Activated T-cell treated with anti-CD3 and anti-CD28 coated beads, Interleukin-2, amount 50 U/mL, for 4 hours (primary cell): ENCODE measurements around the gene NAT14. TPM values are rescaled to one million over a fixed set of nuclear protein-coding genes. Genes with fewer than 3 reads are reported as not detected.
A peak's percentile ranks its signal among the peaks of the same experiment; 100 is the strongest.

Experiments used
- ATAC-seq, 2 donors: fragments of 200-7000 bp; cut with Tn5 transposase; one replicate each; pipeline ENCODE4 v1.10.0; 2021
- DNase-seq: peaks from one replicate; pipeline ENCODE4 v3.0.0-alpha.2; 2020
- H3K27me3 Mint-ChIP-seq: one replicate; pipeline ENCODE4 v1.8.0; 2021; ENCODE audit warnings: low read depth, mixed read lengths
- H3K36me3 Mint-ChIP-seq: one replicate; pipeline ENCODE4 v1.8.0; 2022; ENCODE audit warnings: mixed read lengths; ENCODE audit not compliant: insufficient read depth
- H3K4me1 Mint-ChIP-seq: one replicate; pipeline ENCODE4 v1.8.0; 2021; ENCODE audit warnings: low read depth, mixed read lengths
- H3K4me3 Mint-ChIP-seq: one replicate; pipeline ENCODE4 v1.8.0; 2021; ENCODE audit warnings: mild to moderate bottlenecking, moderate library complexity, mixed read lengths
- H3K9me3 Mint-ChIP-seq: one replicate; pipeline ENCODE4 v1.8.0; 2021; ENCODE audit warnings: mixed read lengths
- total RNA-seq, 3 donors: library from RNA; stranded (reverse); gene quantifications; one replicate each; pipeline ENCODE4 v1.2.1, GENCODE V29; 2021

NAT14 gene
- total RNA-seq, 3 donors from 2014 or later, result 16.0 to 23.4 (median 17.6) TPM

DNA sequence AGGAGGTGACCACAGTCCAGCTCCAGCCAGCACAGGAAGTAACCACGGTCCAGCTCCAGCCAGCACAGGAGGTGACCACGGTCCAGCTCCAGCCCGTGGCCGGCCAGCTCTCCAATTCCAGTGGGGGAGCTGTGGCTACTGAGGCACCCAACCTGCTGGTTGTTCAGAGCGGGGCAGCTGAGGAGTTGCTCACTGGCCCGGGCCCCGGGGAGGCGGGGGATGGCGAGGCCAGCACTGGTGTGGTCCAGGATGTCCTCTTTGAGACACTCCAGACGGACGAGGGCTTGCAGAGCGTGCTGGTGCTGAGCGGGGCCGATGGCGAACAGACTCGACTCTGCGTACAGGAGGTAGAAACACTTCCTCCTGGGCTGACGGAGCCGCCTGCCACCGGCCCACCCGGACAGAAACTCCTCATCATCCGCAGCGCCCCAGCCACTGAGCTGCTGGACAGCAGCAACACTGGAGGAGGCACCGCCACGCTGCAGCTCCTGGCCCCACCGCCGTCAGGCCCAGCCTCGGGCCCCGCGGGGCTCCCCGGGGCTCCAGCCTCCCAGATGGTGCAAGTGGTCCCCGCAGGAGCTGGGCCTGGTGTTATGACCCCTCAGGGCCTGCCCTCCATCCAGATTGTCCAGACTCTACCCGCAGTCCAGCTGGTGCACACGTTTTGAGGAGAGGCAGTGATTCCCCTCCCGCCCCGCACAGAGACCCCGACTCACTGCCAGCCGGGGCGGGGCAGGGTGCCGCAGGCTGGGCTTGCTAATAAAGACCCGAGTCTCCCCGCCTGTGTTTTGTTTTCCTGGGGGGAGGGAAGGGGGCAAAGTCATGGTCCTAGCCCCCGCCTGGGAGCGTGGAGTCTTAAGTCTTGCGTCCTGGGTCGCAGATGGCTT, 1.0 kb upstream of the NAT14 start:
- H3K4me3 Mint-ChIP-seq, result peak overlapping the region; percentile 79
- H3K4me1 Mint-ChIP-seq, result peaks cover 26% of the 10 kb centered on the region
- H3K27me3 Mint-ChIP-seq, result no peaks in the 10 kb centered on the region

GRCh38 chr19:55485439-55486011, 537 bp downstream of the NAT14 start:
- H3K4me1 Mint-ChIP-seq, result peaks cover 15% of the 10 kb centered on the region
- ATAC-seq (peak in 1 of 2 donors; percentile 4), DNase-seq (no peak)
- H3K27me3 Mint-ChIP-seq, result no peaks in the 10 kb centered on the region
- H3K4me3 Mint-ChIP-seq, result peak overlapping the region; percentile 79
- H3K9me3 Mint-ChIP-seq, result no peaks in the 10 kb centered on the region
- H3K36me3 Mint-ChIP-seq, result peaks cover 2% of the 10 kb centered on the region

More for the DNA sequence above, 1.0 kb upstream of the NAT14 start:
- ATAC-seq (no peak), DNase-seq (no peak)
- Mint-ChIP-seq H3K9me3 (no peaks in the 10 kb centered on the region), H3K36me3 (peaks cover 2% of the 10 kb centered on the region)

DNA sequence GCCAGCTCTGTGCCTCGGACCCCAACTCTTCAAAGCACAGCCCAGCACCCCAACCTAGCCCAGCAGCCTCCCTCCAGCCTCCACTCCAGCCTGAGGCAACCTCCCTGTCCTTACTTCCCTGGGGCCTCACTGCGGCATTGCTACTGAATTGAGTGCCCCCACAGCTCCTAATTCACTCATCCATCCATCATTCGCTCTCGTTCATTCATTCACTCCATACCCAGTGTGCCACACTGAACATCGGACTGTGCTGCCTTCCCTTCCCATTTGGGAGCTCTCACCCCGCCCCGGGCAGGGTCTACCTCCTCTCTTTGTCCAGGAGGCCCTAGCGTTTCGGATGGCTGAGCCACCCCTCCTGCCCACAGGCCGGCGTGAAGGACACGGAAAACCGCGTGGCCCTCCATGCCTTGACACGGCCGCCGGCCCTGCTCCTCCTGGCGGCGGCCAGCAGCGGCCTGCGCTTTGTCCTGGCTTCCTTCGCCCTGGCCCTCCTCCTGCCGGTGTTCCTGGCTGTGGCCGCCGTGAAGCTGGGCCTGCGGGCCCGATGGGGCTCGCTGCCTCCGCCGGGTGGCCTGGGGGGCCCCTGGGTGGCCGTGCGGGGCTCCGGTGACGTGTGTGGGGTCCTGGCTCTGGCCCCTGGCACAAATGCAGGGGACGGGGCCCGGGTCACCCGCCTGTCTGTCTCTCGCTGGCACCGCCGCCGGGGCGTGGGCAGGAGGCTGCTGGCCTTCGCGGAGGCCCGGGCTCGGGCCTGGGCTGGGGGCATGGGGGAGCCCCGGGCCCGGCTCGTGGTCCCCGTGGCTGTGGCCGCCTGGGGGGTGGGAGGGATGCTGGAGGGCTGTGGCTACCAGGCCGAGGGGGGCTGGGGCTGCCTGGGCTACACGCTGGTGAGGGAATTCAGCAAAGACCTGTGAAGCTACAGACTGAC, 1.3 kb downstream of the NAT14 start:
- H3K9me3 Mint-ChIP-seq, result no peaks in the 10 kb centered on the region
- peaks cover 1% of the 10 kb centered on the region for H3K36me3 Mint-ChIP-seq
- peak overlapping the region; percentile 76 for H3K4me3 Mint-ChIP-seq
- no peak for ATAC-seq
- H3K27me3 Mint-ChIP-seq, result no peaks in the 10 kb centered on the region
- DNase-seq, result no peak
- peaks cover 15% of the 10 kb centered on the region for H3K4me1 Mint-ChIP-seq

DNA sequence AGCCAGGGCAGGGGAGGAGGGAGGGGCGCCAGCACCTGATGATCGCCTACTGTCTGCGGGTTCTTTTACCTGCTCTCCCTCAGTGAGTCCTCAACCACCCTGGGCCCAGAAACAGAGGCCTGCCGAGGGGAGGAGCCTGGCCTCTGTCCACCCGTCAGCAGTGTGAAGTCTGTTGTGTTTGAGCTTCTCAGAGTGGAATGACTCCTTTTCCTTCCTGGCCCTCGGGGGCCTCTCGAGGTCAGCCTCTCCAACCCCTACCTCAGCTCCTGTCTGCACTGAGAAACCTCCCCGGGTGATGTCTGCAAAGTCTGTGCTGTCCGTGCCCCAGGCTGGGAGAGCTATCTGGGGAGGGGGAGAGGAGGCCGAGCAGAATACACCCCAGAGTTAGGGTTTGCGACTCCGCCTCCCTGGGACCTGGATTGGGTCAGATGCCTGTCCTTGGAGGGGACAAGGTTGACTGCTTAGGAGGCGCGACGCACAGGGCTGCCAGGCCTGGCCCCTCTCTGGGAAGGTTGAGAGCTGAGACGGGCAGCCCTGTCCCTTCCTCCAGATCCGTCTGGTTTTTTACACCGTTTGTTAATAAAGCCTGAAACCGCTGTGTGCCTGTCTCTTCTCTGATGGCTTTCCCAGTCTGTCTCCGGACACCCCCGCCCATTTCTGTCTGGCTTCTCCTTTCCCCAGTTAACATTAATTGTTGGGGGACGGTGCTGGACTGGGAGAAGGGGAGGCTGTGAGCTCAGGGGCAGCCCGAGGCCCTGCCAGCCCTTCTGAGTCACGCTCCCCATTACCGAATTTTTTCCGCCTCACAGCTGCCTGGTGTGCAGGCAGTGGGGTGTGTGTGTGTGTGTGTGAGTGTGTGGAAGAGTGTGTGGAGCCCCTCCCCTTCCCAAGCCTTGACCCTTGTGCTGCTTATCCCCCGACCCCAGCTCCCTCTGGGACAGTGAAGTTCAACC, 2.3 kb downstream of the NAT14 start:
- Mint-ChIP-seq H3K4me1 (peaks cover 15% of the 10 kb centered on the region), H3K27me3 (peaks cover 2% of the 10 kb centered on the region), H3K4me3 (peak overlapping the region; percentile 64), H3K36me3 (no peaks in the 10 kb centered on the region), H3K9me3 (no peaks in the 10 kb centered on the region)
- peak; percentile 36 for ATAC-seq
- peak; percentile 54 for DNase-seq

GRCh38 chr19:55487924-55488687, 3.1 kb downstream of the NAT14 start, which contains the start of gene SSC5D:
Gene SSC5D (plus strand): TSS chr19:55488436. CDS start chr19:55488590, 154 bp downstream.
- Mint-ChIP-seq H3K4me3 (peak within 1 kb of the TSS; percentile 64), H3K36me3 (no peaks in the 10 kb centered on the region), H3K9me3 (no peaks in the 10 kb centered on the region), H3K27me3 (peaks cover 5% of the 10 kb centered on the region), H3K4me1 (peaks cover 15% of the 10 kb centered on the region)
- ATAC-seq (no peak), DNase-seq (no peak)

GRCh38 chr19:55488986-55489710, 4.2 kb downstream of the NAT14 start:
- Mint-ChIP-seq H3K9me3 (no peaks in the 10 kb centered on the region), H3K36me3 (no peaks in the 10 kb centered on the region), H3K4me1 (peaks cover 15% of the 10 kb centered on the region), H3K4me3 (no peak overlapping the region), H3K27me3 (peaks cover 7% of the 10 kb centered on the region)
- ATAC-seq, result no peak
- no peak for DNase-seq

- DNase-seq (no peak), ATAC-seq (no peak)
- no peaks in the 10 kb centered on the region for H3K9me3 Mint-ChIP-seq
- H3K4me3 Mint-ChIP-seq, result no peak overlapping the region
- H3K36me3 Mint-ChIP-seq, result no peaks in the 10 kb centered on the region
- H3K27me3 Mint-ChIP-seq, result peaks cover 7% of the 10 kb centered on the region
- peaks cover 13% of the 10 kb centered on the region for H3K4me1 Mint-ChIP-seq
Observed at GRCh38 chr19:55489711-55490477, 4.9 kb downstream of the NAT14 start.

- Mint-ChIP-seq H3K4me1 (peaks cover 13% of the 10 kb centered on the region), H3K9me3 (no peaks in the 10 kb centered on the region), H3K4me3 (no peak overlapping the region), H3K27me3 (peaks cover 7% of the 10 kb centered on the region), H3K36me3 (no peaks in the 10 kb centered on the region)
- ATAC-seq (no peak), DNase-seq (no peak)
Observed at GRCh38 chr19:55490478-55491432, 5.8 kb downstream of the NAT14 start.

DNA sequence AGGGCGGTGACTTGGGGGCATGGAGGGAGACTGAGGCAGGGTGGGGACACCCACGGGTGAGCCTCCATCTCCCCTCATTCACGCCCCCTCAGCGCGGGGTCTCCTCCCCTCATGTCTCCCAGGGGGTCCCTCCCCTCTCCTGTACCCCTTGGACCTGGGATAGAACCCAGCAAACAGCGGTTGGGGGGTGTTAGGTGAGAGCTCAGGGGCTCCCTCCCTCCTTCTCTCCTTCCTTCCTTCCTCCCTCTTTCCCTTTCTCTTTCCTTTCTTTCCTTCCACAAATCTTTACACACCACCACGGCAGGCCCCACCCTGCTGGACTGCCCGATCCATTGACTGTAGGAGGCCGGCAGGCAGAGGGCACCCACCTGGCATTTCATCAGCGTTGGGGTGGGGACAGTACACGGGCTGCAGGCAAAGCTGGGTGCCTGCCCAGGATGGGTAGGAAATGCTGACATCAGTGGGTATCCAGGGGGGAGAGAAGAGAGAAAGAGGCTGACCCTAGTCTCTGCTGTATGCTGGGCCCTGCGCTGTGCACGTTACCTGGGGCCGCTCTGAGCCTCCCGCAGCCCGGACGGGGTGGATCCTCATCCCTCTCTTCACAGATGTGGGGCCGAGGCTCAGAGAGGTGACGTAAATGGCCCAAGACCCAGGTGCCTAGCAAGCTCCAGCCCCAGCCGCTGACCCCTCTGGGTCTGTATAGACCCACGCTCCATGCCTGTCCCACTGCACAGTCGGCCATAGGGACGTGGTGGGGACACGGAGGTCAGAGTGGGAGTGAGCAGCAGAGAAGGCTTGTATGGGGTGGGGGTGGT, 6.8 kb downstream of the NAT14 start:
- ATAC-seq (no peak), DNase-seq (no peak)
- H3K9me3 Mint-ChIP-seq, result no peaks in the 10 kb centered on the region
- H3K4me3 Mint-ChIP-seq, result no peak overlapping the region
- H3K36me3 Mint-ChIP-seq, result no peaks in the 10 kb centered on the region
- peaks cover 7% of the 10 kb centered on the region for H3K27me3 Mint-ChIP-seq
- peaks cover 9% of the 10 kb centered on the region for H3K4me1 Mint-ChIP-seq

- no peak for ATAC-seq
- Mint-ChIP-seq H3K36me3 (no peaks in the 10 kb centered on the region), H3K27me3 (peaks cover 7% of the 10 kb centered on the region), H3K9me3 (no peaks in the 10 kb centered on the region), H3K4me3 (no peak overlapping the region), H3K4me1 (peaks cover 3% of the 10 kb centered on the region)
- no peak for DNase-seq
Observed at GRCh38 chr19:55492362-55492944, 7.5 kb downstream of the NAT14 start.
